ENCODE results near the gene GLT6D1.
"Not testable (repeated sequence)": the region's sequence is repeated elsewhere in the genome, so short reads cannot be mapped to it uniquely, and the experiment has no call there.

Gene GLT6D1

DNA sequence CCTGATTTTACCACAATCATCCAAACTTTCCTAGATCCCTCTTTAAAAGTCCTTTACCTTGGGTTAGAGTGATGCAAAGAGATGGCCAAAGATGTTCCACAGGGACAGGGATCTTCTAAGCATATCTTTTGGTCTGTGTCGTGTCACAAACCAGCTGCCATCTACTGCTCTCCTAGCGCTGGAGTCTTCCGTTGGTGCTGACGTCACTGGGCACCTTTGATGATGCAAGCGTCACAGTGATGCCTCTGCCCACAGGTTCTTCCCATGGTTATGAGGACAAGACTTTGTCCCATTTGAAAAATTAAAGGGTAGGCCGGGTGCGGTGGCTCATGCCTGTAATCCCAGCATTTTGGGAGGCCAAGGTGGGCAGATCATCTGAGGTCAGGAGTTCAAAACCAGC, 1.7 kb upstream of the GLT6D1 start:
- no peak for FAIRE-seq
- DNase-seq (ENCODE audit: extremely low spot score, insufficient read length, low read depth): no peak

DNA sequence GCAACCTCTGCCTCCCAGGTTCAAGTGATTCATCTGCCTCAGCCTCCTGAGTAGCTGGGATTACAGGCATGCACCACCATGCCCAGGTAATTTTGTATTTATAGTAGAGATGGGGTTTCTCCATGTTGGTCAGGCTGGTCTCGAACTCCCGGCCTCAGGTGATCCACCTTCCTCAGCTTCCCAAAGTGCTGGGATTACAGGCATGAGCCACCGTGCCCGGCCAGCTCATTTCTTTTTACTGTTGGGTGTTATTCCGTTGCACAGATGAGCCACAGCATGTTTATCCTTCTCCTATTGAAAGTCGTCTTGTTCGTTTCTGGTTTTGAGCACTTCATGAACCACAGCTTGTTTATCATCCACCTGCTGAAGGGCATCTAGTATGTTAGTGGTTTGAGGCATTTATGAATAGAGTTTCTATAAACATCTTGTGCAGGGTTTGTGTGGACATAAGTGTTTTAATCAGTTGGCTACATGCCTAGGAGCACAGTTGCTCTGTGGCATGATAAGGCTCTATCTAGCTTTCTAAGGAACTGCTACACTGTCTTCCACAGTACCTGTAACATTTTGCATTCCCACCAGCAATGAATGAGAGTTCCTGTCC, 2.3 kb downstream of the GLT6D1 start:
- not testable (repeated sequence) for FAIRE-seq

DNA sequence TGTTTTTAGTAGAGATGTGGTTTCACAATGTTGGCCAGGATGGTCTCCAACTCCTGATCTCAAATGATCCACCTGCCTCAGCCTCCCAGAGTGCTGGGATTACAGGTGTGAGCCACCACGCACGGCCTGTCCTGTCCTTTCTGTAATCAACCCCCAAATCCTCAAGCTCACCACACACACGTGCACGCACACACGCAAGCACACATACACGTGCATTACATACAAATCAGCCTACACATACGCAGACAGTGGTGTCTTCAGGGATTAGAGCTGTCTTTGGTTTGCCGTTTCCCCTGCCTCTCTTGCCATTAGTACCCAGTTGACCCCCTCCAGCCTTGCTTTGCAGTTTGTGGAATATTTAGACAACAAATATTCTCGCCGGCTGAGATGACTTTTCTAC, 6.5 kb downstream of the GLT6D1 start:
- no peak for FAIRE-seq
- DNase-seq (ENCODE audit: extremely low spot score, insufficient read length, low read depth): no peak

More for the DNA sequence above, 2.3 kb downstream of the GLT6D1 start:
- DNase-seq (ENCODE audit: extremely low spot score, insufficient read length, low read depth): not testable (repeated sequence)

DNA sequence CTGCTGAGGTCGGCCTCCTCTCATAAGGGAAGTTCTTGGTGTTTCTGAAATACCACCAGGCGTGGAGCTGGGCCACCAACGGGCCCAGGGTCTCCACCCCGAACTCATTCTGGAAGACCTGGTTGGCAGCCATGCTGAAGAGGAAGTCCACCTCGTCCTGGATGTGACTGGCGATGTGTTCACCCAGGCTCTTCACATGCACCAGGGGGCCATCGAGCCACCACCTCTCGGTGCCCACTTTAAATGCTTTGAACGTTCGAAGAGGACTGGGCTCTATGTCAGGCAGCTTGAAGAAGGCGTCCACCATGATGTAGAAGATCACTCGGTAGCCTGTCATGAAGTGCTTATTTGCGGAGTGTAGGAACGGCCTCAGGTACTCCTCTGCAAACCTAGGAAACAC, 15.1 kb downstream of the GLT6D1 start:
- FAIRE-seq: no peak
- no peak for DNase-seq (ENCODE audit: extremely low spot score, insufficient read length, low read depth)

DNA sequence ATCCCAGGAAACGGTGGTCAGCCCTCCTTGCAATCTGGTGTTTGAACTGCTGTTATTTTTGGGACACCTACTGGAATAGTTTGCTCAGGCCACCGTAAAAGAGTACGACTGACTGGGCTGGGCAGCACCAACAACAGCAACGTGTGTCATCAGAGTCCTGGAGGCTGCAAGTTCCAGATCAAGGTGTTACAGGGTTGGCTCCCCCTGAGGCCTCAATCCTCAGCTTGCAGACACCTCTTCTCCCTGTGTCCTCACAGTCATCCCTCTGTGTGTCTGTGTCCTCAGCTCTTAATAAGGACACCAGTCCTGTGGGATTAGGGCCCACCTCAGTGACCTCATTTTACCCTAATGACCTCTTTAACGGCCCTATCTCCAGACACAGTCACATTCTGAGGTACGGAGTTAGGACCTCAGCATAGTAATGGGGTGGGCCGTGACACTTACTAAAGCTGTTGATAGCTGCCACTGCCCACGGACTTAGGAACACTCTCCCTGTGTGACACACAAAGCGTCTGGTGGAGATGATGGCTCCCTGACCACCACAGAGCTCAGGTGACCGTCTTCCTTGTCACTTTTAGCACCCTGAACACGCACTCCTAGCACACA, 16.8 kb downstream of the GLT6D1 start:
- DNase-seq (ENCODE audit: extremely low spot score, insufficient read length, low read depth): no peak
- no peak for FAIRE-seq

DNA sequence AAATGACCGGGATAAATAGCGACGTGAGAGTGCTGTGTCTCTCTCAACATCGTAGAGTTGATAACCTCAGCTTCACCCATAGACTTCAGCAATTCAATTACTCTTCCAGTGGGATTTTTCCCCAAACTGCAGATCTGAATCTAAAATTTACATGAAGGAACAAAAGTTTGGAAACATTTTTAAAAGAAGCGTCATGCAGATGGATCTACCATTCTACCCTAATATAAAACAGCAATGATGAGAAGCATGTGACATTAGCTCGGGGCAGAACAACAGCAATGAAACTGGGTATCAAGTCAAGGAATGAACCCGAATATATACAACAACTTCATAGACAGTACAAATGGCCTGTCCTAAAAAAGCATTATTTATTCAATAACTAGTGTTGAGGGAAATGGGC, 18.8 kb downstream of the GLT6D1 start:
- FAIRE-seq (no peak), DNase-seq (ENCODE audit: extremely low spot score, insufficient read length, low read depth) (no peak)

DNA sequence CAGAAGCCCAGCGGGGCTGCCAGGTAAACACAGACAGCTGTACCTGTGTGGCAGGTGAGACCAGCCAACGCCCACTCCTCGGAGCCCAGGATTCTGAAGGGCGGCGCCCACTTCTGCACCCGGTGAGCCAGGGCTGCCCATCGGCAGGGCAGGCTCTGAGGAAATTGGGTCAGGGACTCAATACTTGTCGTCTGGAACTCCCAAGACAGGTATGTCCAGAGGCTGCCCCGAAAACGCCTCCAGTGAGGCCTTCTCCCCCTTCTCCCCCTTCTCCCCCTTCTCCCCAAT, 19.8 kb downstream of the GLT6D1 start:
- FAIRE-seq (no peak), DNase-seq (ENCODE audit: extremely low spot score, insufficient read length, low read depth) (no peak)

DNA sequence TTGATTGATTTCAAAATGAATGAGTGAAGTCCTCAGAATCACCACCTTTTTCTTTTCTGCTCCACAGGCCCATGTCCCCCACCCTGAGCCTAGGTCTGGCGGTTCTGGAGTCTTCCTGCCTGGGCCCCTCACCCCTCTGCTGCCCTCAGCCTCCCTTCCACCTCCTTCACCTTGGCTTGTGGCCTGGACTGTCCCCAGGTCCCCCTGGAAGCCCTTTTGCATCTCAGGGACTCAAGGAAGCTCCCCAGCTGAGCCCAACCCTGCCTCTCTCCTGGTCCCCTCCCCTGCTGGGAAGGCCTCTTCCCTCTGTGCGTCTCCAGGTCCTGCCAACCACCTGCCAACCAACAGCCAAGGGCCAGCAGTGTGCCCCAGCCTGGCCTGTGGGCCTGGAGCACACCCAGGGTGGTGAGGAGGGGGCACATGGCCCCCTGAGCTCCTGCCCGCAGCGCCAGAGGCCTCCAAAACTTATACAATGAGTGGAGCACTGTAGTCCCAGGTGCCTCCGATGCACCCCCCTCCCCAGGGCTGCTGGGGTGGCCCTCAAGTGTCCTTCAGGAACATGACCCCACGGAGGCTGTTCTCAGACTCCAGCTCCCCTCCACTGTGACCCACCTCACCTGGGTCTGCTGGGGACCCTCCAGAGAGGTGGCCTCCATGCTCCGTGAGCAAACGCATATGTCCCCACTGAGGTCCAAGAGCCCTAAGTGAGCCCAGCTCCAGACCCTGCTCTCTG, 20.3 kb downstream of the GLT6D1 start:
- FAIRE-seq (no peak), DNase-seq (ENCODE audit: extremely low spot score, insufficient read length, low read depth) (no peak)

DNA sequence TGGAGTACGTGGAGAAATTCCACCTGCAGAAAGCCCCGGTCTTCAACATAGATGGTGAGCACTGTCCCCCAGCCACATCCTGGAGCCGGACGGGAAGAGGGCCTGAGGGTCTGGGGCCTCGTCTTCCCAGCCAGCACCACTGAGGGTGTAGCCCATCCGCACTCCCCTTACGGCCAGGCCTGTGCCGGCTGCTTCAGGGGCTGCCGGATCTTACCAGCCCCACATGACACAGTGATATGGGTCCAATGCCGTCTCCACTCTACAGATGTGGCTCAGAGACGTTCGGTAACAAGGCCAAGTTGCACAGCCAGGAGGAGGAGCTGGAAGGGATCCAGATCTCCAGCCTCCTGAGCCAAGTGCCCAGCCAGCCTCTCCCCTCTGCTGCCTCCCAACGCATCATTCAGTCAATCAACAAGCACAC, 21.3 kb downstream of the GLT6D1 start:
- no peak for FAIRE-seq

DNA sequence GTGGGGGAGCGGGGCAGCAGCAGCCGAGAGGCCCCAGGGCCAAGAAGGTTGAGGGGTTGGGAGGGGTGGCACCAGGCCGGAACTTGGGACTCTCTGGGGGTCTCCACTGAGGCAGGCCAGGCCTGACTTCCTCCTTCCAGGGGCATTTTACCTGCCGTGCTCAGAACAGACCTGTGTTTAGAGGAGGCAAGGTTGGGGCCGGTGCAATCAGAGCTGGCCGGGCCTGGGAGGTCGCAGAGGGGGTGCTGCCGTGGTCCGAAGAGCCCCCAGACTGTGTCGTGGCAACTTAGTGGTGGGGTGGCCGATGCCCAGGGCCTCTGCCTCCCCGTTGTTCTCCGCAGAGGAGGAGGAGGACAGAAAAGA, 21.8 kb downstream of the GLT6D1 start:
- FAIRE-seq (no peak), DNase-seq (ENCODE audit: extremely low spot score, insufficient read length, low read depth) (no peak)

More for the DNA sequence above, 21.3 kb downstream of the GLT6D1 start:
- DNase-seq (ENCODE audit: extremely low spot score, insufficient read length, low read depth): no peak

DNA sequence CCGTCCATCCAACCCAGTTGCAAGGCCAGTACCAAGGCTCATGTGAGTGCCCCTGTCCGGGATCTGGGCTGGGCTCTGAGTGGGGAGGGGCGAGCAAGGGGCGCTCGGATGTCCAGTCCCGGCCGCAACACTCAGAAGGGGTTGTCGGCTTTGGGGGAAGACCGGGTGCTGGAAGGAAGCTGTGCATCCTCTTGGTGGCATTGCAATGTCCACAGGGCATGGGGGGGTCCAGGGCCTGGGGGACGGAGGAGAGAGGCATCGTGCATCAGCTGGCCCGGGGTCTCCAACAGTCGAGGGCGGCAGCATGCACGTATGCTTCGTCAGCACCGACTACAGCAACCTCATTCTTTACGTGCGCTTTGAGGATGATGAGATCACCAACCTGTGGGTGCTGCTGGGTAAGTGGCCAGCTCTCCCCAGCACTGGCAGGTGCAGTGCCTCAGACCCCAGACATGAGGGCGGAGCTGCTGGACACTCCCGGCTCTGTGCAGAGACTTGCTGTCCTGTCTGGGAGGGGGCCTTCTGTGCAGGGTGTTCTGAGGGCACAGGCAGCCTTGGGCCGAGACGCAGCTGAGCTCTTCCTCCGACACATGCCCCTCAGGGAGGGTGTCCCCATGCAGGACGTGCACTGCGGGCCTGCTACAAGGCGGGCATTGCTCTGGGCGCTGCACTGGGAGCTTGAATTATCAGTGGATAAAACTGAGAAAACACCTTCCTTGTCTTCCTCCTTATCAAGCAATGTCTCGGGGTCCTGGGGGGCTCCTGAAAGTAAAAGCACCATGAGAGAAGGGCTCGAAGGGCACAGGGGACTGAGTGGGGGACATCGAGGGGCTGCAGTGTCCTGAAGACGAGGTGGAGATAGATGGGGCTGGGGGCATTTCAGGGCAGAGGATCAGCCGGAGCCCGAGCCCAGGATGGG, 22.5 kb downstream of the GLT6D1 start:
- FAIRE-seq: no peak
- no peak for DNase-seq (ENCODE audit: extremely low spot score, insufficient read length, low read depth)

DNA sequence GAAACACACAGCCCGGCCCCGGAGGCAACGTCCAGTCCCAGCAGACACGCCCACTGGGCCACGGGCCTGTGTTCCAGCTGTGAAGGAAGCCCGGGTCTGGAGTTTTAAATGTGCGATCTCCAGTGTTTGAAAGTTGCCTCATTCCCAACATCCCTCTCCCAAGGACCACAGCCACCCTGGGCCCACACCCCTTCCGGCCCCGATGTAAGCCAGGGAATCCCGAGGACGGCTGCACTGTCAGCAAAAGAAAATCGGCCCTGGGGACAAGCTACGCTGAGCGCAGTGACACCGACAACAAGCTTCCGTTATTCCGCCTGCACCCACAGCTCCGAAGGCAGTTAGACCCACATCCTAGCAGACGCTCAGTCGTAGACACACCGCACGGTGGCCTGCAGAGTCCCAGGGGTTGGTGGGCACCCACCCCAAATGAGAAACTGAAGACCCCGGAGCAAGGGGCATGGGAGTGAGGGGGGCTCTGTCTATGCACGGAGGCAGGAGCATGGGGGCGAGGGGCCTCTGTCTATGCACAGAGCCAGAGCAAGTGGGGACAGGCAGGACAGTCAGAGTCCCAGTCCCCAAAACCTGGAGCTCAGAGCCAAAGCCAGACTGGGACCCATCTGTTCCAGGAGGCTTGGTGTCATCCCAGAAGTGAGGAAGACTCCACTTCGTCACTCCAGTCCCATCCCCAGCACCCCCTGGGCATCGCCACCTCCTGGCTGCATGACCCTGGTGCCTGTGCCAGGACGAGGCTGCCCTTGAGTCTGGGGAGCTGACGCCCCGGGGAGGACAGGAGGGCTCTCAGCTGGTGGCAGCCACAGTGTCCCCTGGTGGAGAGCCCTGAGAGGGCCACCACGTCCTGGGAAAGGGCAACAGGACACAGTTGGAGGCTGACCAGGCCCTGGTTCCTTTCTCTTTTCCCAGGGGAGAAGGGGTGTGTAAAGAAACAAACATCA, 23.4 kb downstream of the GLT6D1 start:
- FAIRE-seq: no peak
- DNase-seq (ENCODE audit: extremely low spot score, insufficient read length, low read depth): no peak

DNA sequence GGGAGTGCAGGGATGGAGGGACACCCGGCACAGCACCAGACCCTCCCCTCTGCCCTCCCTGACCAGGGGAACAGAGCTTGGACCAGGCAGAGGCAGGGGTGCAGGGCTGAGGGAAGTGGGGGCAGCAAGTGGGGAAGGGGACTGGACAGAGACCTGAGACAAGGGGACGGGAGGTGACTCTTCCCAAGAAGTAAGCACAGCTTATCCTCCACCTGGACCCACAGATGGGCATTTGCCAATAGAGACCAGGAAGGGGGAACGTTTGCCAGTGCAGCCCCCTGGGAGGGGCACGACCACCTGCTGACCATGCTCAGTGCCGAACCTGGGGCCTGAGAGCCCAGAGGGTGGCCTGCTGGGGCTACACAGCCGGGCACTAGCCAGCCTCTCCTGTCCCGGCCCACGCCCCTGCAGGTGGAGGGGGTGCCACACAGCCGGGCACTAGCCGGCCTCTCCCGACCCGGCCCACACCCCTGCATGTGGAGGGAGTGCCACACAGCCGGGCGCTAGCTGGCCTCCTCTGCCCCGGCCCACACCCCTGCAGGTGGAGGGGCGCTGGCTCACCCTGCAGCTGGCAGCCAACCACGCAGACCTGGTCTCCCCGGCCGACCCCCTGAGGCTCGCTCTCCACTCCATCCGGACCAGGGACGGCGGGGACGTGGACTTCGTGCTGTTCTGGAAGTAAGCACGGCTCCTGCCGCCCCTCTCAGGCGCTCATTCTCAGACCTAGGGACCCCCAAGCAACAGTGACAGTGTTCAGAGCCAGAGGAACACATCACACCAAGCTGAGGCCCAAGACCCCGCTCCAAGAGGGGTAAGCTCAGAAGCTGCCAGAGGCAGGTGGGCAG, 24.3 kb downstream of the GLT6D1 start:
- no peak for DNase-seq (ENCODE audit: extremely low spot score, insufficient read length, low read depth)
- FAIRE-seq: no peak

DNA sequence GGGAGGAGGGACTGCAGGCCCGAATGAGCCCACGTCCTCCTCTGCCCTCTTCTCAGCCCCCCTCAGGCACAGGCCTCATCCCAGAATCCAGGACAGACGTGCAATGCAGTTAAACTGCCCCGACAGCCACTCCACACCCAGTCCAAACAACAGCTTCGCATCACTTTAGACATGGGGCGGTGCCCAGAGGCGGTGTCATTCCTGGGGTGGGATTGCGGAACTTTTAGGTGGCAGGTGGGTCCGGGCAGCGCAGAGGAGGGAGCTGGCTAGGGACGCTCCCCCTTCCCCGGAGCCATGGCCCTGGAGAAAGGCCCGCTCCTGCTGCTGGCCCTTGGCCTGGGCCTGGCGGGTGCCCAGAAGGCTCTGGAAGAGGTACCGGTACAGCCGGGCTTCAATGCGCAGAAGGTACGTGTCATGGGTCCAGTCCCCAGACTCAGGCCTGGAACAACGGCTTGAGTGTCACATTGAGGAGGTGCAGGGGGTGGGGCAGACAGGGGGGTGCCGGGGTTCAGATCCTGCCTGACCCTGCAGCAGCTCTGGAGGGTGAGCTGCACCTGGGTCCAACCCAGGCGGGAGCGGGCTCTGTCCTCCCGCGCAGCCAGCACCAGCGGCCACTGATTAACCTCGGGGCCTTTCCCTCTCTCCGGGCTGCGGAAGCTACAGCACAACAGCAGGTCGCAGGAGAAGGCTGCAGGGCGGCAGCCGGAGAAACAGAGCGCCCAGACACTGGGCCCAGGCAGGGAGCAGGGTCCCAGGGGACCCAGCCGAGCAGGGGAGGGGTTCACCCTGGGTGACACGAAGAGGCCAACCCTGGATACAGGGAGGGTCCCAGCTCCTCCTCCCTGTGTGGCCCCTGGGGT, 25.2 kb downstream of the GLT6D1 start:
- no peak for FAIRE-seq
- no peak for DNase-seq (ENCODE audit: extremely low spot score, insufficient read length, low read depth)

DNA sequence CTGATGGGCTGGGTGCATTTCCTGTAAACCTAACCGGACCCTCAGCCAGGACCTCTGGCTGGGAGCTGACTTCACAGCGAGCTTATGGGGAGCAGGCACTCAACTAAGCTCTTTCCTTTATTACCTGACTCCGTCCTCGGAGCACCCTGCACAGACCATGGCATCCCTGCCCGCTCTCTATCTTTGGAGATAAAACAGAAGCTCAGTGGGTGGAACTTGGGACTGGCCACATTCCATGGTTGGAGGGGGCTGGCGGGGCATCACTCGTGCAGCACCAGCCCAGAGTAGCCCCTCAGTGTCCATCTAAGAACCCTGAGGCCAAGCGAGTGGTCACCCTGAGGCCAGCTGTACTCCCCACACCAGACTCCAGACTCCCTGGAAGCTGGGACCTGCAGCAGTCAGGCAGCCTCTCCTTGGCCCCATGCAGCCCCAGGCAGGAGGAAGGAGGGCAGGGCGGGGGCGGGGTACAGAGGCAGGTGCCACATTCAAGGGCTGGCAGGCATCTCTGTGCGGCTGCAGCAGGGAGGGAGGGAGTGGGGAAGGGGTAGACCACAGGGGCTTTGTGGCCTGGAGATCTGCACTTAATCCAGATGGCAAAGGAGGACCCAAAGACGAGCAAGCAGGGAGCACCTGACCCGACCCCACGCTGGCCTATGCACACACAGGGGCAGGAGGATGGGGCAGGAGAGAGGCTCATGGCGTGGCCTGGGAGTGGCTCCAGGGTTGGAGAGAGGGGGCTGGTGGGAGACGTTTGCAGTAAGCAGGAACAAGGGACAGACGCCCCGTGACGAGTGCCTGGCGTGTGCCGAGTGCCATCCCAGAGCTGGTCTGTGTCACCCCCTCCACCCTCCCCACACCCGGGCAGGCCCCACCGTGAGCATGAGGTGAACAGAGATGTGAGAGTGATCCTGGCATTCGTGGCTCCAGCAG, 26.1 kb downstream of the GLT6D1 start:
- FAIRE-seq (no peak), DNase-seq (ENCODE audit: extremely low spot score, insufficient read length, low read depth) (no peak)

DNA sequence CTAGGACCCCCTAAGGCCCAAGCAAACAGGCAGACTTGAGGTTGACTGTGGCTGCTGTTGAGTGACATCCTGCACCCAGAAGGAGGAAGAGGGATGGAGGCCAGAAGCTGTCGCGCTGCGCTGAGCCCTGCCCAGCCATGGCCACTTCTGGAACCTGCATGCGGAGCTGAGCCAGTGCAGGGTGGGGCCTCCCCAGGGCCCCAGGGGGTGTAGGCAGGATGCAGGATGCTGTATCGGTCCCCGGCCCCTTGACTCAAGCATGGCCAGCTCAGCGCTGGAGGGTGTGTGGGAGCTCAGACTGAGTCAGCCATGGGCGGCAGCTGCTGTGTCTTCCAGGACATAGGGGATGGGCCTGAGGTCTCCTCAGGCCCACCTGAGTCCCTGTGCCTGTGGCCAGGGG, 26.9 kb downstream of the GLT6D1 start:
- no peak for FAIRE-seq
- no peak for DNase-seq (ENCODE audit: extremely low spot score, insufficient read length, low read depth)

DNA sequence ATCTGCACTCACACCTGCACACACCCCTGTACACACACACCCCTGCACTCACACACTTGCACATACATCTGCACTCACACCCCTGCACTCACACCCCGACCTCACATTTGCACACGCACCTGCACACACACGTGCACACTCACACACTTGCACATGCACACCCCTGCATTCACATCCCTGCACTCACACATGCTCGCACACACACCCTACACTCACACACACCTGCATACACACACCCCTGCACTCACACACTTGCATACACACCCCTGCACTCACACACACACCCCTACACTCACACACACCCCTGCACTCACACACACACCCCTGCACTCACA, 27.5 kb downstream of the GLT6D1 start:
- no peak for DNase-seq (ENCODE audit: extremely low spot score, insufficient read length, low read depth)
- FAIRE-seq: no peak

All from GM18507 (cell line).